NK-92 (cell line): Measurements from ENCODE around the gene DGKZ.

Experiments used
- DNase-seq: peaks from one replicate; lab custom pipeline; 2025; ENCODE audit not compliant: unreplicated experiment; lab: John Stamatoyannopoulos, UW

DGKZ gene

DNA sequence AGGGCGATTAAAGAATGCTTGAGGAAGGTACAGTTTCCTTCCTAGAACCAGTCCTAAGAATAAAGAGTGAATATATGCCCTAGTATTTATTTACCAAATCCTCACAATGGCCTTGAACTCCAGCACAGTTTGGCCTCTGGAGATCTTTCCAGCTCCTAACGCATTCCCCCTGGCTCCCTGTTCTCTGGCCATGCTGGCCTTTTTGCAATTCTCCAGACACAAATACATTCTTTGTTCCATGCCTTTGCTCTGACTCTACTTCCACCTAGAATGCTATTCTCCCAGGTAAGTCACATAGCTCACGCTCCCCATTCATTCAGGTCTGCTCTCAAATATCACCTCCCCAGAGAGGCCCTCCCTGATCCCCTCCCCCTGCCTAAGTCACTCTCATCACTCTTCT is 3.7 kb upstream of the DGKZ start:
- DNase-seq, result no peak

DNA sequence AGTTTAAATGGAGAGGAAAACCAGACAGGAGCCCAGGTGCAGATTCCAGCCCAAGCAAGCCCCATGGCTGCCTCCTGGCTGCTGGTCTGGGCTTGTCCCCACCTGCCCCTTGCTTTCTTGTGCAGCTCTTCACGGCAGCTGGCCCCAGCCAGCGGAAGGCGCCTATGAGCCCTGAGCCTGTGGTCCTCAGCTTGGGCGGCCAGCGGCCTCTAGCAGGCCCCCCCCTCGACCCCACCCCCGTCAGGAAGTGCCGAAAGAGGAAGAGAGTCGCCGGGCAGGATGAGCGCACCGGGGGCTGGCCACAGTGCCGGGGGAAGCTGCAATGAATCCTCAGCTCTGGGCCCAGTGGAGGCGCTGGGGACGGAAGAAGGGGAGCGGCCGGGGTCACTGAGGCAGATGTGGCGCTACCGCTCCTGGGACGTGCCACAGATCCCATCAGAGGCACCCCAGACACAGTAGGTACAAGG is 2.1 kb upstream of the DGKZ start:
- no peak for DNase-seq

DNA sequence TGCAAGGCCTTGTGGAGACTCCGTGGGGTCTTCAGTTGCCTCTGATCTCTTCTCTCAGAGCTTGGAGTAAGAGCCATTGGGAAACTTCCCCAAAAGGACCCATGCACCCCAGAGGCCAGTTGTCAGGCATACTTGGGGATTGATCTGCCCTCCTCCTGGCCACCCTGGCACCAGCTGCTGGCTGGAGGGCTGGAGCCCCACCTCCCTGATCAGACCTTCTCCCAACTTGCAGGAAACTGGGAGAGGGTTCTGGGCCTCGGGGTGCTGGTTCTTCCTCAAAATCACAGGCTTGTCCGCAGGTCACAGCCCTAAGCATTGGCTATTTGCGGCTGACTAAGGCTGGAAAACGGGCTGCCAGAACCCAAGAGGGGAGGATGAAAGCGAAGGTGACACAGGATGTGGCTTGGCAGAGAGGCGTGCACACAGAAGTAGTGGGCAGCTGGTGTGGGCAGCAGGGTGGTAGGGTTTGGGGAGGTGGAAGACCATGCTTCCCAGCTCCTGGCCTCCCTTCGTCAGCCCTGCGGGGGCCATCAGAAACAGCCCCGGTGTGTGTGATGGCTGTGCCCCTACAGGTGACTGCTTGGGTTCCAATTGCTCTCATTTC is 1.3 kb upstream of the DGKZ start:
- DNase-seq, result no peak

DNA sequence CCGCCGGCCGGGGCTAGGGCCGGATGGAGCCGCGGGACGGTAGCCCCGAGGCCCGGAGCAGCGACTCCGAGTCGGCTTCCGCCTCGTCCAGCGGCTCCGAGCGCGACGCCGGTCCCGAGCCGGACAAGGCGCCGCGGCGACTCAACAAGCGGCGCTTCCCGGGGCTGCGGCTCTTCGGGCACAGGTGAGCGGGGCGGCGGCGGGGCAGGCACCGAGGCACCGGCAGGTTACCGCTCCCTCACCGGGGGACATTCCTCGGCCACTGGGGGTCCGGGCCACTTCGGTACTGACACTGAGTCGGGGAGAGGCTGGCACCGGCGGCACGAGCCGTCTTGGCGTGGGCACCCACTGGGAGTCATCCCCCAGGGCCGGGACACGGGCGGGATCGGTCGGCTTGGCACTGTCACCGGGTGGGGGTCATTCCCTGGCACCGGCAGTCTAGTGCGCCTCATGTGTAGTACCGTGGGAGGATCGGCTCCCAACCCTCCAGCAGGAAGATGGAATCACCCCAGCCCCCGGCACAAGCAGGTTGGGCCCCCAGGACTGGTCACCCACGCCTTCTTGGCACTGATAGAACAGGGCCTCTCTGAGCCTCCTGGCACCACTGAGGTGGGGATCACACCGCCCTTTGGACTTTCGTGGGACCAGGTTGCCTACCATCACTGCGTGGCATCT is 511 bp downstream of the DGKZ start:
- no peak for DNase-seq

DNA sequence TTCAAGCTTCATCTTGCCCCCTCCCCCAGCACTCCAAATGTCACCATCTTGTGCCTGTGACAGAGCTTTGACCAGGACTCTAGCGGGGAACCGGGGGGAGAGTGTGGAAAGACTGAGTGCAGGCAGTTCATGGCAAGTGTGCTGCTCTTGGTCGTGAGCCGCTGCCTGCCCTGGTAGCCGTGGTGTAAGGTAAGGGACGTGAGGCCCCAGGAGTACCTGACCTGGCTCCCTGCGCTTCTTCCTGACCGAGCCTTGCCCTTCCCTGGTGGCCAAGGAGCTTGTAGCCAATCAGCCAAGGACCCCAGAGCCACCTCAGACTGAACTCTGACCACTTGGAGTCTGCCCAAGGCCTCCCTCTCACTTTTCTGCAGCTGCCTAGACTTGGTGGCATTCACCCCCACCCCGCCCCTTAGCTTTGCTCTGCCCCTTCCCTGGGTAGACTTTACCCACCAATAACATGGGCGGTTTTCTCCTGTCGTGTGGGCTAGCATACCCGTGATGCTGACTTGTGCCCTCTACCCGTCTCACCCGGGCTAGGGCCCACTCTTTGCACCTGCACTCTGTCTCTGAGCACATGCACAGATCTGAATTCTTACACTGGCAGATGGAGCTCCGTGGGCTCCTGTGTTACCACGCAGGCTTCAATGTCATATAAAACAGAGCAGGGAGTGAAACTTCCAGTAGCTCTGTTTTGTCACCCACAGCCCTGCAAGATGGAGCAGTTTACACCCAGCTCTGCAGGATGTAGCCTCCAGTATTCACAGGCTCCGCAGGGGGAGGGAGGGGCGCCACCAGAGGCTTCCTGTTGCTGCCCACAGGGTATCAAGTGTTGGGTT is 1.5 kb downstream of the DGKZ start:
- no peak for DNase-seq

DNA sequence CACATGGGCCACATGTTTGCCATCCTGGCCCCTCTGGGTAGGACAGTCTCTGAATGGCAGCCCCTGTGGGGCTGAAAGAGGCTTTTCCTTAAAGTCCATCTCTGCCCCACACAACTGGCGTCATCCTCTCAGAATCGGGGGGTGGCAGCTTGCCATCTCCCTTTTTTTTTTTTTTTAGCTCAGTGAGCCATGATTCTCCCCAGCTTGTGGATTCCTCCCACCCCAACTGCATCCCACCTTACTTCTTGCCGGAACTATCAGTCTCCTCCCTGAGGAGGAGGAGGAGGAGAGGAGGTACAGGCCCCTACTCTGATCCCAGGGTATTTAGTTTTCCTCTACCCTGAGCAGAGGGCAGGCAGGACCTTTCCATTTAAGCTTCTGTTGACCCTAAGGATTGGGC is 3.4 kb downstream of the DGKZ start:
- no peak for DNase-seq

DNA sequence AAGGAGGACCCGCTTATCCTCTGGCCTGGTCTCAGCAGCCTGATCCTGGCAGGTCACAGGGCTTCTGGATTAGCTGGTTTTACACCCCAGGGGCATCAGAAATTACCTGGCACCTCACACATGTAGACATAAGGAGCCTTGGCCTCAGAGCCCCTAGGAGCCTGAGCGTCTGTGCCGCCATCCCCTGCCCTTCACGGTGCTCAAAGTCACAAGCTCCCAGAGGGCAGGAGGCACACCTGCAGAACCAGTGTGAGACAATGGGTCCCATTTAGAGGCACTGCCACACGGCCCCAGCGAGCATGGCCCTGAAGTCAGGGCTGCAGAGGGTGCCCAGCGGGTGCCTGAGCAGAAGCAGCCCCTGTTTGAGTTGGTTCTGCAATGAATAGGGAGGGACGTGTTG is 3.9 kb downstream of the DGKZ start:
- no peak for DNase-seq

DNA sequence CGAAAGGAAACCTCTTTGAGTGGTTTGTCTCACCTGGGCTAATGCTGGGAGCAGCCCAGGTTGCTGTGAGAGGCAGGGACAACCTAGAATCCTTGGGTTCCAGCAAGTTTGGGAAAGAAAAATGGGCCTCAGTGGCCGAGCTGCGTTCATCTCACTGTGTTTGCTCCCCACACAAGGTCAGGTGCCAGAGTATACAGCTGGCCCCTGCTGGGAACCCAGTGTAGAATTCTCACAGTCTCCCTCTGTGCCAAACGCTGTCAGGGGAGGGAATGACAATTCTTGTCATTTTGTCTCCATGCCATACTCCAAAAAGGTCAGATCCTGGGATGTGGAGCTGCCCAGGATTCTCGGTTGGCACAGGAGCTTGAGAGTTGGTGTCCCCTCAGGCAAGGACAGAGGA is 4.3 kb downstream of the DGKZ start:
- no peak for DNase-seq

DNA sequence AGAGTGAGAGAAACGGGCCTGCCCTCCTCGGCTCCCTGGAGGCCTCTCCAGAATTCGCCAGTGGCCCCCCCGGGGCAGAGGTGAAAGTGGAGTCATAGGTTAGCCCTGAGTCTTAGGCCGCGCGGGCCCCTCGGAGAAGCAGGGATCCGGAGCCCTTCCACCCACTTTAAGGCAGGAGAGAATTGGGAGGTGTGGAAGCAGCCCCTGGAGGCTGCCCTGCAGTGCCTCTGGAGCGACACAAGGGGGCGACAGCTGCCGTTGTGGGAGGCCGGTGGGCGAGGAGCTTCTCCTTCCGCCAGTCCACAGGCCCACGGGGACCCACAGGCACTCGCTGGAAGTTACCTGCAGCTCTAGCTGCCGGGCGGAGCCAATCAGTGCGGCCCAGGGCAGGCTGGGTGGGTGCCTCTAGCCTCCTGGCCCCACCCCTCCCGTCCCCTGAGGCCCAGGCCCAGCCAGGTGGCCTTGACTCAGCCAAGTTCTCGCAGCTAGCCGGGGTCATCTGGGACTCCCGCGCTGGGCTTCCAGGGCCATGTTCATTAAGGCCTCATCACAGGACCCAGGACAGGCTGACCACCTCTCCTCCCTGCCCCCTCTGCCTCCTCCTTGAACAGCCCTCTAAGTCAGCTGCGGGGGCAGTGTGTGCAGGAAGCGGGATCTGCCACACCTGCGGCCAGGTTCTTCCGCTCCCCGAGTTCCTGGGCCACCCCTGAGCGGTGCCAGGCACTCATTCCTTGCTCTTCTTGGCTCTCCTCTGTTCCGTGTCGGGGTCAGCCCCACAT is 5.0 kb downstream of the DGKZ start:
- no peak for DNase-seq

DNA sequence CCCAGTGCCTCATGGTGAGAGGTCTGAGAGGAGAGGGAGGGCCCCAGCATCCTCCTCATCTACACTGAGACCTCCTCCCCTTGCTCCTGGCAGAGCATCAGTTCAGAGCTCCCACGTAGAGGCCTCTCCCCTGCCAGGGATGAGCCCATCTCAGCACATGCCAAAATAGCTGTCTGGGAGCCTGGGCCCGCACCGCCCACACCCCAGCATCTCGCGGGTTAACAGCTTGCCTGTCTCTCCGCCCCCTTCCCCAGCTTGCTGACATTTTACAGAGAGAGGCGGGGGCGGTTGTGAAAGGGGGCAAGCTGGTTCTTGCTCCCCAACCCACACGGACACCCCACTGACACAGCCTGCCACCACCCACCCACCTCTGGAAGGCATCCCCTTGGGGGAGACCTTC is 6.4 kb downstream of the DGKZ start:
- no peak for DNase-seq

DNA sequence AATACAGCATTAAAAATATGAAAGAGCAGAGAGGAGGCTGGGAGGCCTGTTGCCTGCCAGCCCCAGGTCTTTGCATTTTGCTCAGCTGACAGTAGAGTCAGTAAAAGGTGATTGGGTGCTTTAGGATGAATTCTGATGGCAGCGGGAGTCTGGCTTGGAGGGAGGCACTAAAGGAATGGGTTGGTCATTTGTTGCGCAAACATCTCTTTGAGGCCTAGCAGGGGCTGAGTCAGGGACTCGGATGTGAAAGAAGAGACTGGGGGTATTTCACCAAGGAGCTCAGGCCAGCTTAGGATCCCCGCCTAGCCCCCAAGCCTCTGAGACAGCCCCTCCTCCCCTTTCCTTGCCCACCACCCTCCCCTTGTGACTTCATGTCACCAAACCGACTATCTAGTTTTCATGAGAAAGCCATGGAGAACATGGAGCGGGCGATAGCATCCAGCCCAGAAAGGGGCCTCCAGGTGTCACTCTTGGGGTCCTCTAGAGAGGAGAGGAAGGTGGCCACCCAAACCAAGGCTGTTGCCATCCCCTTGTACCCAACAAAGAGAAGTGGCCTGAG is 9.7 kb downstream of the DGKZ start:
- DNase-seq, result no peak

DNA sequence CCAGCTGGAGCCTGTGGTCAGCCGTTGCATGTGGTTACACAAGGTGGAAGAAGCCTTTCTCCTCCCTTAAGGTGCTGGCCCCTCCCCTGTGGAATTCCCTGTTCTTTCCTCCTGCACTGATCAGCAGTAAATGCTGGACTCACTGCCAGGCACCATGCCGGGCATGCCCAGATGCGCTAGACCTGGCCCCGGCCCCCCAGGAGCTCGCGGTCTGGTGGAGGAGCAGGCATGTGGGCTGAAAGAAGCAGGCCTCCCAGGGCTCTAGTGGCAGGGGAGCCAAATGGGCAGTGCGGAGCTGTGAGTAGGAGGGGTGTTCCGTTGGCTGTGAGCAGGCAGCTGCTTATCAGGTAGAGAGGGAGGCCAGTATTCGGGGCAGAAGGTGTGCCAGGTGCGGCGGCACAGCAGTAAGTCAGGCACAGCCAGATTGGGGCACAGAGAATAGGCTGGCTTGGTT is 10.2 kb downstream of the DGKZ start:
- DNase-seq, result no peak

DNA sequence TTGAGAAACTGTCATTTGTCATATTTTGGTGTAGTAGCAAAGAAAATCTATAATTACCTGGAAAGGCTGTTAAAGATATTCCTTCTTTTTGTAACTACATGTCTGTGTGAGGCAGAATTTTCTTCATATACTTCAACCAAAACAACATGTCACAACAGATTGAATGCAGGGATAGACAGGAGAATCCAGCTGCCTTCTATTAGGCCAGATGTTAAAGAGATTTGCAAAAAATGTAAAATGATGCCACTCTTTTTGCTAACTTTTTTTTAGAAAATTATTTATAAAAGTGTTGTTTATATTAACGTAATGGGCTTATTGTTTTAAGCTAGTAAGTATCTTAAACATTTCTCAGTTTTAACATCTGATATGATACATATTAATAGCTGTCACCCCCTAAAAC is 12.7 kb downstream of the DGKZ start:
- no peak for DNase-seq

DNA sequence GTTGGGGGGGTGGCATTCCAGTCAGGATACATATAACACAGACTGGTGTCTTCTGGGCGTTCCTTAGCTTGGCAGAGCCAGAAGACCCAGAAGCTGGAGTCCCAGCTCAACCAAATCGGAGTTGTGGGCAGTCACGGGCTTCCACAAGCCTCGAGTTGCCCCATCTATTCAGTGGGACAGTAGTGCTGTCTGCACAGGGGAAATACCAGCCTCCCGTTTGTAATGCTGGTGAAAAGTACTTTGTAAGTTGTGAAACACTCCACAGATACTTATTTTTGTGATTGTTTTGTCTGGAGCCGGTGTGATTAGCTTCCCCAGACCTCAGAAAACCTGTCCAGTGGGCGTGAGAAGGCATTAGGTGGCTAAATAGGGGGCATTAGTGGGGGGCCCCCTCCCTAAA is 13.6 kb downstream of the DGKZ start:
- no peak for DNase-seq

DNA sequence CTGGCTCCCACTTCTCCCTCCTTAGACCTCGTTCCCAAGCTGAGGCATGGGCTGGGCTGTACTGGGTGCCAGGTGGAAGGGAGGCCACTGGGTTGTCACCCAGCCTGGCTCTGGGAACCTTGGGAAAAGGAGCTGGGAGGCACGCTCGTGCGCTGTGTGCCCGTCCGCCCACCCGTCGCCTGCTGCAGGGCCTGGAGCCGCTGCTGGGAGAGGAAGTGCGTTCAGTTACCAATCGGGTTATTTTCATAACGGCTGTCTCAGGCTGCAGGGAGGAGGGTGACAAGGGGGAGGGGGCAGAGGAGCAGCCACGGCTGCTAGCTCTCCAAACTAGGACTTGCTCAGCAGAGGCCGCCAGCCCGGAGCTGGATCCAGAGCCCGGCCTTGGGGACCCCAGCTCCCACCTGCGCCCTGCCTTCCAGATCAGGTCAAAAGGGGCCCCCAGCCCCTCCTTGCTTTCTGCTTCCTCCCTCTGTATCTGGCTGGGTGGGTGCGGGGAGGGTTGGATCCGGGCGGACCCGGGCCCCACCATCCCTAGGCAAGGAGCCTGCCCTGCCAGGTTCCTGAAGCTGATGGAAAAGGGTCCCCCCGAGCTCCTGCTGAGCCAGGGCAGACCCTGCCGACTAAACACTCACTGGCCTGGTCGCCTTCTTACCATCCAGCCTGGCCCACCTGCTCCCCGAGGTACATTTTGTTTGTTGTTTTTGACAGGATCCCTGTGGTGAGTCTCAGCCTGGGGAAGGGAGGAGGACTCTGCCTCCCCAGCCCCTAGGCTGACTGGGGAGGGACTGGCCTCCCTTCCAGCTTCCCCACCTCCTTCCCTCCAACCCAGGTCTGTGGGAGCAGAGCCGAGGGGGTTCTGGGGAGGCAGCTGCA is 14.3 kb downstream of the DGKZ start:
- DNase-seq, result no peak

DNA sequence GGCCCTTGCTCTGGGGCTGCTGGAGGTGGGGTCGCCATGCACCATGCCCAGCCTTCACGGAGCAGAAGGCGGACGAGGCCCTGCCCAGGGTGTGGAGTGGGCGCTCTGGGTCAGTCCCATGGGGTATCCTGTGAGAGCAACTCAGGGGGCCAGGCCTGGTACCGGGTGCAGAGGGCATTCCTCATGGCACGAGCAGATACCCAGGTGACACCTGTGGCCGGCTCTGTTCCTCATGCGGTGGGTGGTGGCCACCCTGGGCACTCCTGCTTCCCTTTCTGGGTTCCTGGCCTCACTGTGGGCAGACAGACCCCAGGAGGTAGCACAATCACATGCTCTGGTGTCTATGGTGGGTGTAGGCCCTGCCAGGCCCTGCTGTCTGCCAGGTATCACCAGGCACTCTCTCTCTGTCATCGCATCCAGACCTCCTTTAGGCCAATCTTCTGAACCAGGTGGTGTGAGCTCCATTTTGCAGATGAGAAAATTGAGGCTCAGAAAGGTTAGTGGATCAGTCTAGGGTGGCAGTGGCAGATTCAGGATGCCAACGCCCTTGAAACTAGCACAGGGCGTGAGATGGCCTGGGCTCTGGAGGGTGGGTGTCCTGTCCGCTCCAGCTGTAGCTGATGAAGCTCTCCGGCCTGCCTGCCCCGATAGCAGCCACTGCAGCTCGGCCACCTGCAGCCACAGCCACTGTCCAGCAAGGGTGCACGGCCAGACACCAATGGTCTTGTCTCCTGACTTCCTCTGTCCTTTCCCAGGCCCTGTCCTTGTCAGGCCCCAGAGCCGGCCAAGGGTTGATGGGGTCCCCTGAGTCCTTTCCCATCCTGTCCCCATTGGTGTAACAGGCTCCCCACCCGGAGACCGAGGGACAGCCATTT is 15.1 kb downstream of the DGKZ start:
- DNase-seq, result no peak

DNA sequence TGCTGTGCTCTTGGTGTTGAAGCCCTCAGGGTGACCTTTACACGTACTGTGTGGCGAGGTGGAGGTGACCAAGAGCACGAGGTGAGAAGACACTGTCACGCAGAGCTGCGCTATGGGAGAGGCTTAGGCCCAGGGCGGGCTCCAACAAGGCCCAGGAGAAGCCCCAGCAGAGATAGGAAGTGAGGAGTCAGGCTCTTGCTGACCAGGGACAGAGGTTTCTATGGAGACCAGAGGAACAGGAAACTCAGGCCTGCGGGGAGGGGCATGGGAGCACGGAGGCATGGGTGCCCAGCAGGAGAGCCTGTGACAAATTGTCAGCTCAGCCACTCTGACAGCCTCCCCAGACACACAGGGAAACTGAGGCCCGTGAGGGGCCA is 15.8 kb downstream of the DGKZ start:
- no peak for DNase-seq

DNA sequence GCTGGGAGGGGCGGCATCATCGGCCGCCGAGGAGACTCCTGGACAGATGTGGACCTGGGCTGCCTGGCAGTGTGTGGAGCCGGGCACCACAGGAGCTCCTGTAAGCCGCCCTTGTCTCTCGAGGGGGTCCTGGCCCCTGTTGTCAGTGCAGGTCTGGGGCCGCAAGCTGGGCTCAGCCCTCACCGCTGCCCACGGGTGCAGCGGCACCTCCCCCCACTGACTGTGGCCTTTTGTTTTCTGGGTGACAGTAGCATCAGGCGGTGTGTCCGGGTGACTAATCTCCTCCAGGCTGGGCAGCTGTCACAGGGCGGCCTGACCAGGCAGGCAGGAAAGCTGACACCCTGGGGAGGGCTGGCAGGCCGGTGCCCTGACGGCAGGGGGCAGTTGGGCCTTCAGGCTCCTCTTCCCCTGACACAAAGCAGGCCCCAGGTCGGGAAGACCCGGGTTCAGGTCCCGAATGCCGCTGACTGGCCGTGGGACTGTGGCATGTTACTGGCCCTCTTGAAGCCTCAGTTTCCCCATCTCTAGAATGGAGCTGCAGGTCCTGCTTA is 16.3 kb downstream of the DGKZ start:
- DNase-seq, result no peak

DNA sequence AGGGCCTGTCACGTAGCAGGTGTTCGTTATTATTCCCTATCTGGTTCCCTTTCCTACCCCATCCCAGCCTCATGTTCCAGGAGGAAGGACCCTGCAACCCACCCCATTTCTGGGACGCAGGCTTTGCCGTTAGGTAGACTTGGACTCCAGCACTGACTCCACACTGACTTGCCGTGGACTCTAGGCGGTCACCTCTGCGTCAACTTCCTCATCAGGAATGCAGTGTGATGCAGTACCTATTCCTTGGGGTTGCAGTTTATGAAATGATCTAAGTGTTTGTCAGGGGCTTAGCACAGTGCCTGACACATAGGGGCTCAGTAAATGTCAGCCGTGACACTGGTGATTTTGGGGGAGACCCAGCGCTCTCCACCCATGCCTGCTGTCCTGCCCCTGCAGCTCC is 16.8 kb downstream of the DGKZ start:
- no peak for DNase-seq
